Activated naive CD4-positive, alpha-beta T cell treated with anti-CD3 and anti-CD28 coated beads, Interleukin-2, amount 50 U/mL, for 16 hours (primary cell): ENCODE data around the gene GSC2.

ENCODE experiments used
- DNase-seq: peaks from one replicate; pipeline ENCODE4 v3.0.0-alpha.2; 2020

Gene GSC2

GRCh38 chr22:19132693-19133400 is 17.2 kb downstream of the GSC2 start:
- no peak for DNase-seq

DNA sequence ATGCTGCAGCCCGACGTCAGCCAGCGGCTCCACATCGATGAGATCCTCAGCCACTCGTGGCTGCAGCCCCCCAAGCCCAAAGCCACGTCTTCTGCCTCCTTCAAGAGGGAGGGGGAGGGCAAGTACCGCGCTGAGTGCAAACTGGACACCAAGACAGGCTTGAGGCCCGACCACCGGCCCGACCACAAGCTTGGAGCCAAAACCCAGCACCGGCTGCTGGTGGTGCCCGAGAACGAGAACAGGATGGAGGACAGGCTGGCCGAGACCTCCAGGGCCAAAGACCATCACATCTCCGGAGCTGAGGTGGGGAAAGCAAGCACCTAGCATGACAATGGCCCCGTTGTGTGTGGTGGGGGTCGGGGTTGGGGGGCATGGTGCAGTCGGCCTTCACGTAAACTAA is 17.9 kb downstream of the GSC2 start:
- no peak for DNase-seq

DNA sequence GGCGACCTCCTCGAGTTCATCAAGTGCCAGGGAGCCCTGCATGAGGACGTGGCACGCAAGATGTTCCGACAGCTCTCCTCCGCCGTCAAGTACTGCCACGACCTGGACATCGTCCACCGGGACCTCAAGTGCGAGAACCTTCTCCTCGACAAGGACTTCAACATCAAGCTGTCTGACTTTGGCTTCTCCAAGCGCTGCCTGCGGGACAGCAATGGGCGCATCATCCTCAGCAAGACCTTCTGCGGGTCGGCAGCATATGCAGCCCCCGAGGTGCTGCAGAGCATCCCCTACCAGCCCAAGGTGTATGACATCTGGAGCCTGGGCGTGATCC is 18.4 kb downstream of the GSC2 start:
- DNase-seq, result no peak

DNA sequence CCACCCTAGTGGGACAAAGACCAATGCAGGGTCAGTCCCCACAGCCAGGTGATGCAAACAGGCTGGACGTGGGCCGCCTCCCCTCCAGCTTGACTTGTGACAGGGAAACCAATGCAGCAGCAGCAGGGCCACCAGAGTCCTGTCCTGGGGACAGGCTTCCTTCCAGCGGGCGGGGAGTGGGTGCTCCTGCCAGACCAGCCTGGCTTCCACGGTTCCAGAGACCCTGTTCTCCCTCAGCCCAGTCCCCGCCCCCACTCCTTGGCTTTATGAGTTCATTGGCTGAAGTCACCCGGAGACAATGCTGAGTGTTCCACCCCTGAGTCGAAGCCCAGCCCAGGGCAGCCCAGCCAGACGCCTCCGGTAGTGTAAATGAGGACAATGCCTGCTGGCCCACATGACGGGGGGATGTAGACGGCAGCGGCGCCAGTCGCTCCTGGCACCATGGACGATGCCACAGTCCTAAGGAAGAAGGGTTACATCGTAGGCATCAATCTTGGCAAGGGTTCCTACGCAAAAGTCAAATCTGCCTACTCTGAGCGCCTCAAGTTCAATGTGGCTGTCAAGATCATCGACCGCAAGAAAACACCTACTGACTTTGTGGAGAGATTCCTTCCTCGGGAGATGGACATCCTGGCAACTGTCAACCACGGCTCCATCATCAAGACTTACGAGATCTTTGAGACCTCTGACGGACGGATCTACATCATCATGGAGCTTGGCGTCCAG is 19.0 kb downstream of the GSC2 start, which contains the start of gene TSSK2:
TSS of gene TSSK2 (plus strand) at position 350 of the 726 bp plus-strand sequence. CDS start at position 442, 92 bp downstream.
- DNase-seq, result no peak

GRCh38 chr22:19129871-19130270 is 20.2 kb downstream of the GSC2 start:
- no peak for DNase-seq

GRCh38 chr22:19128946-19129727 is 21.0 kb downstream of the GSC2 start:
- no peak for DNase-seq

GRCh38 chr22:19128009-19128401 is 22.1 kb downstream of the GSC2 start:
- DNase-seq, result no peak

GRCh38 chr22:19127329-19128008 is 22.6 kb downstream of the GSC2 start:
- no peak for DNase-seq

GRCh38 chr22:19126309-19127273 is 23.5 kb downstream of the GSC2 start:
- DNase-seq, result no peak

- no peak for DNase-seq
These were observed 24.4 kb downstream of the GSC2 start for GRCh38 chr22:19125474-19126308.

- DNase-seq, result no peak
These were observed 25.1 kb downstream of the GSC2 start for GRCh38 chr22:19125011-19125410.

GRCh38 chr22:19124377-19124776 is 25.7 kb downstream of the GSC2 start:
- DNase-seq, result no peak

GRCh38 chr22:19123936-19124335 is 26.2 kb downstream of the GSC2 start:
- no peak for DNase-seq

GRCh38 chr22:19122752-19123492 is 27.2 kb downstream of the GSC2 start:
- no peak for DNase-seq

GRCh38 chr22:19122143-19122751 is 27.8 kb downstream of the GSC2 start, which contains the start of gene DGCR2:
DGCR2 (minus strand) TSS chr22:19122412; CDS start chr22:19122206, 206 bp downstream.
- DNase-seq, result peak; percentile 94

DNA sequence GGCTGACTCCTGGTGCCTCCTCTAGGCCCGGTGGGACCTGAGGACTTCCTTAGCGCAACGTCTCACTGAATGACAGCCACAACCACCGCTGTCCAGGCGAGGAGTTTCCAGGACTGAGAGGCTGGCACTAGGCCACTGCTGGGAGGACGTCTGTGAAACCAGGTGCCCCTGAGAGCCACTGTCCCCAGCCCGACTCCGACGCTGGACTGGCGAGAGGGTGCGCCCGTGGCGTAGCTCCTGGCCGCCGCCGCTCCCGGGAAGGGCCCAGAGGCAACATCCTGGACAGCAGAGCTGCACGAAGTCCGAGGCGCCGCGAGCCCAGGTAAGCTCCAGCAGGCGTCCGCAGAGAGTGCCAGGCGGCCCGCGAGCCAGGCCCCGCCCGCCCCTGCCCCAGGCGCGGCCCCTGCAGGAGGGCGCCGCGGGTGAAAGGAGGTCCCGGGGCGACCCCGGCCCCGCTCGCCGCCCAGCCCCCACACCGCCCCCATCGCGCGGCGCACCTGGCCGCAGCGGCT is 28.4 kb downstream of the GSC2 start:
- no peak for DNase-seq

- peak; percentile 35 for DNase-seq
These were observed 29.1 kb downstream of the GSC2 start for GRCh38 chr22:19120829-19121630.

DNA sequence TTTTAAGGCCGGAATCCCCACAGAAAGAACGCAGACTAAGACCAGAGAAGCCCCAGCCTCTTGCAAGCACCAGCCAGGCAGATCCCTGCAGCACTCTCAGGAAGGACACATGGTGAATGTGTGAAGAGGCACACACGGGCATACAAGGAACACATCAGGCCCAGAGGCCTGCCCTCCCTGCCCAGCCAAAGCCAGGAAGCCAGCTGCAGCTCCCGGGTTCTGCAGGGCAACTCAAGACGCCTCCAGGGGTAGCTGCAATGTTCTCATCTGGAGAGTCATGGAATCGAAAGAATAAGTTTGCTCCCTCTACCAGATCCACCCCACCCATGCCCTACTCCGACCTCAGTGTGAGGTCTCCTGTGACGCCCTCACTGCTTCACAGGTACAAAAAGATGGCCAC is 30.1 kb downstream of the GSC2 start:
- DNase-seq, result no peak
